ENCODE results near the gene PCDHGB2. TPM values are rescaled to one million over a fixed set of nuclear protein-coding genes. Genes with fewer than 3 reads are reported as not detected.
"Not testable (repeated sequence)": the region's sequence is repeated elsewhere in the genome, so short reads cannot be mapped to it uniquely, and the experiment has no call there.

PCDHGB2 gene
- total RNA-seq, 1 experiment from 2014 or later = 2.5 TPM

- DNase-seq = no peak
- H3K36me3 ChIP-seq = no peaks in the 10 kb centered on the region
- no peak within 1 kb of the TSS for H3K4me3 ChIP-seq
- H3K9me3 ChIP-seq = peaks cover 2% of the 10 kb centered on the region
- H3K27me3 ChIP-seq = no peaks in the 10 kb centered on the region; the same call in 1 of the 2 replicates
These were observed 16.4 kb upstream of the PCDHGB2 start, which contains the start of gene PCDHGA3 for GRCh38 chr5:141343242-141343952. Gene PCDHGA3 (plus strand): TSS chr5:141343829. CDS start chr5:141344034, 205 bp downstream.

GRCh38 chr5:141343953-141344463, 15.8 kb upstream of the PCDHGB2 start:
- peaks cover 2% of the 10 kb centered on the region for H3K9me3 ChIP-seq
- H3K27me3 ChIP-seq = no peaks in the 10 kb centered on the region; the same call in 1 of the 2 replicates
- no peaks in the 10 kb centered on the region for H3K36me3 ChIP-seq
- DNase-seq = no peak
- H3K4me3 ChIP-seq = no peak overlapping the region

GRCh38 chr5:141345327-141345726, 14.5 kb upstream of the PCDHGB2 start:
- H3K27me3 ChIP-seq = no peaks in the 10 kb centered on the region; the same call in 1 of the 2 replicates
- no peaks in the 10 kb centered on the region for H3K36me3 ChIP-seq
- no peak overlapping the region for H3K4me3 ChIP-seq
- DNase-seq = no peak
- H3K9me3 ChIP-seq = peaks cover 2% of the 10 kb centered on the region

GRCh38 chr5:141346017-141346416, 13.8 kb upstream of the PCDHGB2 start:
- not testable (repeated sequence) for H3K27me3 ChIP-seq, DNase-seq, H3K9me3 ChIP-seq, H3K36me3 ChIP-seq, H3K4me3 ChIP-seq

- peaks cover 4% of the 10 kb centered on the region; the same call in 1 of the 2 replicates for H3K9me3 ChIP-seq
- peak; percentile 78 for DNase-seq
- no peaks in the 10 kb centered on the region; the same call in 1 of the 2 replicates for H3K27me3 ChIP-seq
- H3K36me3 ChIP-seq = no peaks in the 10 kb centered on the region
- peak within 1 kb of the TSS; percentile 50 for H3K4me3 ChIP-seq
These were observed 9.7 kb upstream of the PCDHGB2 start, which contains the start of gene PCDHGB1 for GRCh38 chr5:141349917-141350619. Gene PCDHGB1 (plus strand): TSS chr5:141350099. CDS start chr5:141350261, 162 bp downstream.

GRCh38 chr5:141351591-141351990, 8.2 kb upstream of the PCDHGB2 start:
- Histone ChIP-seq H3K4me3 (no peak overlapping the region), H3K27me3 (no peaks in the 10 kb centered on the region; the same call in 1 of the 2 replicates)
- DNase-seq = no peak

GRCh38 chr5:141354900-141355469, 4.8 kb upstream of the PCDHGB2 start, which contains the start of gene PCDHGA4:
Gene PCDHGA4 (plus strand): TSS chr5:141355021. CDS start chr5:141355108, 87 bp downstream.
- Histone ChIP-seq H3K9me3 (peaks cover 5% of the 10 kb centered on the region; the same call in 1 of the 2 replicates), H3K4me3 (no peak within 1 kb of the TSS), H3K27me3 (no peaks in the 10 kb centered on the region), H3K36me3 (no peaks in the 10 kb centered on the region)
- DNase-seq = no peak

More at GRCh38 chr5:141351591-141351990, 8.2 kb upstream of the PCDHGB2 start:
- Histone ChIP-seq H3K9me3 (peaks cover 5% of the 10 kb centered on the region; the same call in 1 of the 2 replicates), H3K36me3 (no peaks in the 10 kb centered on the region)

GRCh38 chr5:141355641-141356040, 4.2 kb upstream of the PCDHGB2 start:
- no peak for DNase-seq
- peaks cover 8% of the 10 kb centered on the region for H3K9me3 ChIP-seq
- no peaks in the 10 kb centered on the region for H3K27me3 ChIP-seq
- H3K4me3 ChIP-seq = no peak overlapping the region
- no peaks in the 10 kb centered on the region for H3K36me3 ChIP-seq

- no peak overlapping the region for H3K4me3 ChIP-seq
- H3K27me3 ChIP-seq = no peaks in the 10 kb centered on the region
- no peaks in the 10 kb centered on the region for H3K36me3 ChIP-seq
- H3K9me3 ChIP-seq = peaks cover 10% of the 10 kb centered on the region
- DNase-seq = no peak
These were observed 3.7 kb upstream of the PCDHGB2 start for GRCh38 chr5:141356133-141356532.

- peaks cover 10% of the 10 kb centered on the region for H3K9me3 ChIP-seq
These were observed 2.8 kb upstream of the PCDHGB2 start for GRCh38 chr5:141356950-141357349.

GRCh38 chr5:141360685-141361084, 891 bp downstream of the PCDHGB2 start:
- no peak overlapping the region for H3K4me3 ChIP-seq
- no peak for DNase-seq
- no peaks in the 10 kb centered on the region for H3K27me3 ChIP-seq
- peaks cover 22% of the 10 kb centered on the region for H3K9me3 ChIP-seq
- no peaks in the 10 kb centered on the region for H3K36me3 ChIP-seq

More at GRCh38 chr5:141356950-141357349, 2.8 kb upstream of the PCDHGB2 start:
- DNase-seq = no peak
- Histone ChIP-seq H3K36me3 (no peaks in the 10 kb centered on the region), H3K27me3 (no peaks in the 10 kb centered on the region), H3K4me3 (no peak overlapping the region)

GRCh38 chr5:141362719-141363118, 2.9 kb downstream of the PCDHGB2 start:
- no peaks in the 10 kb centered on the region; the same call in 1 of the 2 replicates for H3K36me3 ChIP-seq
- H3K27me3 ChIP-seq = no peaks in the 10 kb centered on the region
- DNase-seq = no peak
- peaks cover 31% of the 10 kb centered on the region for H3K9me3 ChIP-seq
- H3K4me3 ChIP-seq = no peak overlapping the region

GRCh38 chr5:141363952-141364660, 4.3 kb downstream of the PCDHGB2 start, which contains the start of gene PCDHGA5:
Gene PCDHGA5 (plus strand): TSS chr5:141364162. CDS start chr5:141364331, 169 bp downstream.
- H3K4me3 ChIP-seq = no peak within 1 kb of the TSS
- no peak for DNase-seq
- H3K9me3 ChIP-seq = peaks cover 35% of the 10 kb centered on the region
- no peaks in the 10 kb centered on the region; the same call in 1 of the 2 replicates for H3K36me3 ChIP-seq
- H3K27me3 ChIP-seq = no peaks in the 10 kb centered on the region

GRCh38 chr5:141366016-141366896, 6.5 kb downstream of the PCDHGB2 start:
- no peaks in the 10 kb centered on the region for H3K27me3 ChIP-seq
- H3K9me3 ChIP-seq = peaks cover 41% of the 10 kb centered on the region
- DNase-seq = no peak
- no peak overlapping the region for H3K4me3 ChIP-seq
- H3K36me3 ChIP-seq = no peaks in the 10 kb centered on the region; the same call in none of the 2 replicates

Measured in MG63 (cell line).